Activated naive CD4-positive, alpha-beta T cell treated with anti-CD3 and anti-CD28 coated beads, Interleukin-2, amount 50 U/mL, for 24 hours (primary cell): ENCODE measurements around the gene SART1.
"Not testable (repeated sequence)": the region's sequence is repeated elsewhere in the genome, so short reads cannot be mapped to it uniquely, and the experiment has no call there.

Experiments
- H3K27ac Mint-ChIP-seq: one replicate; pipeline ENCODE4 v1.8.0; 2021; ENCODE audit warnings: mild to moderate bottlenecking, mixed read lengths
- H3K27me3 Mint-ChIP-seq: one replicate; pipeline ENCODE4 v1.8.0; 2021; ENCODE audit warnings: mixed read lengths
- H3K36me3 Mint-ChIP-seq: one replicate; pipeline ENCODE4 v1.8.0; 2021; ENCODE audit warnings: mixed read lengths
- H3K4me1 Mint-ChIP-seq: one replicate; pipeline ENCODE4 v1.8.0; 2021; ENCODE audit warnings: mixed read lengths
- H3K4me3 Mint-ChIP-seq: one replicate; pipeline ENCODE4 v1.8.0; 2021; ENCODE audit warnings: mild to moderate bottlenecking, mixed read lengths
- H3K9me3 Mint-ChIP-seq: one replicate; pipeline ENCODE4 v1.8.0; 2021; ENCODE audit warnings: mixed read lengths

The SART1 gene

GRCh38 chr11:65947133-65947532, 14.4 kb upstream of the SART1 start:
- Mint-ChIP-seq H3K27ac (no peak overlapping the region), H3K9me3 (no peaks in the 10 kb centered on the region), H3K27me3 (no peaks in the 10 kb centered on the region)

GRCh38 chr11:65947603-65948125, 13.9 kb upstream of the SART1 start:
- no peaks in the 10 kb centered on the region for H3K4me1 Mint-ChIP-seq
- no peaks in the 10 kb centered on the region for H3K9me3 Mint-ChIP-seq
- no peaks in the 10 kb centered on the region for H3K36me3 Mint-ChIP-seq
- no peak overlapping the region for H3K4me3 Mint-ChIP-seq
- H3K27me3 Mint-ChIP-seq = no peaks in the 10 kb centered on the region
- H3K27ac Mint-ChIP-seq = no peak overlapping the region

More at GRCh38 chr11:65947133-65947532, 14.4 kb upstream of the SART1 start:
- Mint-ChIP-seq H3K36me3 (no peaks in the 10 kb centered on the region), H3K4me3 (no peak overlapping the region), H3K4me1 (no peaks in the 10 kb centered on the region)

- H3K27ac Mint-ChIP-seq, H3K9me3 Mint-ChIP-seq, H3K4me1 Mint-ChIP-seq, H3K36me3 Mint-ChIP-seq, H3K27me3 Mint-ChIP-seq, H3K4me3 Mint-ChIP-seq: not testable (repeated sequence)
Observed at GRCh38 chr11:65950711-65951110, 10.8 kb upstream of the SART1 start.

GRCh38 chr11:65951641-65952040, 9.9 kb upstream of the SART1 start:
- not testable (repeated sequence) for H3K4me1 Mint-ChIP-seq, H3K27ac Mint-ChIP-seq, H3K9me3 Mint-ChIP-seq, H3K36me3 Mint-ChIP-seq, H3K27me3 Mint-ChIP-seq, H3K4me3 Mint-ChIP-seq

- H3K36me3 Mint-ChIP-seq = no peaks in the 10 kb centered on the region
- no peak overlapping the region for H3K27ac Mint-ChIP-seq
- peaks cover 7% of the 10 kb centered on the region for H3K4me1 Mint-ChIP-seq
Observed at GRCh38 chr11:65952052-65952521, 9.4 kb upstream of the SART1 start.

GRCh38 chr11:65953471-65953870, 8.1 kb upstream of the SART1 start:
- Mint-ChIP-seq H3K4me1 (peaks cover 20% of the 10 kb centered on the region), H3K27me3 (no peaks in the 10 kb centered on the region), H3K36me3 (no peaks in the 10 kb centered on the region), H3K4me3 (no peak overlapping the region), H3K27ac (no peak overlapping the region), H3K9me3 (no peaks in the 10 kb centered on the region)

More at GRCh38 chr11:65952052-65952521, 9.4 kb upstream of the SART1 start:
- H3K27me3 Mint-ChIP-seq = no peaks in the 10 kb centered on the region
- no peak overlapping the region for H3K4me3 Mint-ChIP-seq
- H3K9me3 Mint-ChIP-seq = no peaks in the 10 kb centered on the region

GRCh38 chr11:65954771-65955170, 6.8 kb upstream of the SART1 start:
- Mint-ChIP-seq H3K27me3 (no peaks in the 10 kb centered on the region), H3K27ac (no peak overlapping the region), H3K4me3 (no peak overlapping the region), H3K36me3 (no peaks in the 10 kb centered on the region), H3K4me1 (peaks cover 21% of the 10 kb centered on the region), H3K9me3 (no peaks in the 10 kb centered on the region)

GRCh38 chr11:65958291-65958690, 3.2 kb upstream of the SART1 start:
- peak overlapping the region; percentile 70 for H3K27ac Mint-ChIP-seq
- no peaks in the 10 kb centered on the region for H3K27me3 Mint-ChIP-seq
- peak overlapping the region; percentile 47 for H3K4me3 Mint-ChIP-seq
- no peaks in the 10 kb centered on the region for H3K9me3 Mint-ChIP-seq
- peaks cover 43% of the 10 kb centered on the region for H3K4me1 Mint-ChIP-seq
- H3K36me3 Mint-ChIP-seq = peaks cover 13% of the 10 kb centered on the region

- Mint-ChIP-seq H3K36me3 (peaks cover 13% of the 10 kb centered on the region), H3K9me3 (no peaks in the 10 kb centered on the region), H3K4me3 (peak overlapping the region; percentile 11), H3K27ac (no peak overlapping the region), H3K4me1 (peaks cover 49% of the 10 kb centered on the region), H3K27me3 (no peaks in the 10 kb centered on the region)
Observed at GRCh38 chr11:65958774-65959420, 2.6 kb upstream of the SART1 start.

GRCh38 chr11:65960824-65961266, 689 bp upstream of the SART1 start:
- no peaks in the 10 kb centered on the region for H3K9me3 Mint-ChIP-seq
- H3K27ac Mint-ChIP-seq = peak overlapping the region; percentile 99
- H3K36me3 Mint-ChIP-seq = peaks cover 16% of the 10 kb centered on the region
- peak overlapping the region; percentile 94 for H3K4me3 Mint-ChIP-seq
- peaks cover 54% of the 10 kb centered on the region for H3K4me1 Mint-ChIP-seq
- H3K27me3 Mint-ChIP-seq = no peaks in the 10 kb centered on the region

- no peaks in the 10 kb centered on the region for H3K9me3 Mint-ChIP-seq
- peak overlapping the region; percentile 94 for H3K4me3 Mint-ChIP-seq
- H3K4me1 Mint-ChIP-seq = peaks cover 46% of the 10 kb centered on the region
- peaks cover 17% of the 10 kb centered on the region for H3K36me3 Mint-ChIP-seq
- H3K27me3 Mint-ChIP-seq = no peaks in the 10 kb centered on the region
- peak overlapping the region; percentile 90 for H3K27ac Mint-ChIP-seq
Observed at GRCh38 chr11:65962141-65962564, 619 bp downstream of the SART1 start.

- H3K36me3 Mint-ChIP-seq = peaks cover 22% of the 10 kb centered on the region
- H3K27ac Mint-ChIP-seq = no peak overlapping the region
- H3K27me3 Mint-ChIP-seq = no peaks in the 10 kb centered on the region
- peaks cover 39% of the 10 kb centered on the region for H3K4me1 Mint-ChIP-seq
- no peaks in the 10 kb centered on the region for H3K9me3 Mint-ChIP-seq
- H3K4me3 Mint-ChIP-seq = no peak overlapping the region
Observed at GRCh38 chr11:65964906-65965305, 3.4 kb downstream of the SART1 start.

- H3K9me3 Mint-ChIP-seq = no peaks in the 10 kb centered on the region
- H3K27me3 Mint-ChIP-seq = no peaks in the 10 kb centered on the region
- peaks cover 22% of the 10 kb centered on the region for H3K36me3 Mint-ChIP-seq
- peaks cover 41% of the 10 kb centered on the region for H3K4me1 Mint-ChIP-seq
- no peak overlapping the region for H3K4me3 Mint-ChIP-seq
- no peak overlapping the region for H3K27ac Mint-ChIP-seq
Observed at GRCh38 chr11:65965986-65966762, 4.6 kb downstream of the SART1 start.

- peaks cover 38% of the 10 kb centered on the region for H3K4me1 Mint-ChIP-seq
- H3K4me3 Mint-ChIP-seq = no peak overlapping the region
- no peaks in the 10 kb centered on the region for H3K27me3 Mint-ChIP-seq
- no peaks in the 10 kb centered on the region for H3K9me3 Mint-ChIP-seq
- H3K36me3 Mint-ChIP-seq = peaks cover 22% of the 10 kb centered on the region
- no peak overlapping the region for H3K27ac Mint-ChIP-seq
Observed at GRCh38 chr11:65967329-65967934, 5.9 kb downstream of the SART1 start.

- Mint-ChIP-seq H3K4me1 (peaks cover 24% of the 10 kb centered on the region), H3K27ac (peak overlapping the region; percentile 41), H3K4me3 (no peak overlapping the region), H3K36me3 (peaks cover 17% of the 10 kb centered on the region), H3K9me3 (no peaks in the 10 kb centered on the region), H3K27me3 (no peaks in the 10 kb centered on the region)
Observed at GRCh38 chr11:65968600-65969482, 7.3 kb downstream of the SART1 start.
